ENCODE measurements around the gene GLRA2. TPM values are rescaled to one million over a fixed set of nuclear protein-coding genes. Genes with fewer than 3 reads are reported as not detected.

Gene GLRA2
- total RNA-seq, 1 experiment from 2014 or later = not detected

GRCh38 chrX:14700982-14701381 is 171.6 kb downstream of the GLRA2 start:
- TF ChIP-seq, protein P1, sequence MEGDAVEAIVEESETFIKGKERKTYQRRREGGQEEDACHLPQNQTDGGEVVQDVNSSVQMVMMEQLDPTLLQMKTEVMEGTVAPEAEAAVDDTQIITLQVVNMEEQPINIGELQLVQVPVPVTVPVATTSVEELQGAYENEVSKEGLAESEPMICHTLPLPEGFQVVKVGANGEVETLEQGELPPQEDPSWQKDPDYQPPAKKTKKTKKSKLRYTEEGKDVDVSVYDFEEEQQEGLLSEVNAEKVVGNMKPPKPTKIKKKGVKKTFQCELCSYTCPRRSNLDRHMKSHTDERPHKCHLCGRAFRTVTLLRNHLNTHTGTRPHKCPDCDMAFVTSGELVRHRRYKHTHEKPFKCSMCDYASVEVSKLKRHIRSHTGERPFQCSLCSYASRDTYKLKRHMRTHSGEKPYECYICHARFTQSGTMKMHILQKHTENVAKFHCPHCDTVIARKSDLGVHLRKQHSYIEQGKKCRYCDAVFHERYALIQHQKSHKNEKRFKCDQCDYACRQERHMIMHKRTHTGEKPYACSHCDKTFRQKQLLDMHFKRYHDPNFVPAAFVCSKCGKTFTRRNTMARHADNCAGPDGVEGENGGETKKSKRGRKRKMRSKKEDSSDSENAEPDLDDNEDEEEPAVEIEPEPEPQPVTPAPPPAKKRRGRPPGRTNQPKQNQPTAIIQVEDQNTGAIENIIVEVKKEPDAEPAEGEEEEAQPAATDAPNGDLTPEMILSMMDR (IDR thresholded peaks at IDR 0.05) = no peak
- TF ChIP-seq TCF7L2 (IDR thresholded peaks at IDR 0.05; ENCODE audit: low read depth, low read length) (no peak), SIN3A (IDR thresholded peaks at IDR 0.05; ENCODE audit: borderline replicate concordance, insufficient read depth, low read depth, low read length) (no peak), POLR2AphosphoS5 (IDR thresholded peaks at IDR 0.05; ENCODE audit: low read depth, low read length) (no peak)
- TF ChIP-seq, protein P2, sequence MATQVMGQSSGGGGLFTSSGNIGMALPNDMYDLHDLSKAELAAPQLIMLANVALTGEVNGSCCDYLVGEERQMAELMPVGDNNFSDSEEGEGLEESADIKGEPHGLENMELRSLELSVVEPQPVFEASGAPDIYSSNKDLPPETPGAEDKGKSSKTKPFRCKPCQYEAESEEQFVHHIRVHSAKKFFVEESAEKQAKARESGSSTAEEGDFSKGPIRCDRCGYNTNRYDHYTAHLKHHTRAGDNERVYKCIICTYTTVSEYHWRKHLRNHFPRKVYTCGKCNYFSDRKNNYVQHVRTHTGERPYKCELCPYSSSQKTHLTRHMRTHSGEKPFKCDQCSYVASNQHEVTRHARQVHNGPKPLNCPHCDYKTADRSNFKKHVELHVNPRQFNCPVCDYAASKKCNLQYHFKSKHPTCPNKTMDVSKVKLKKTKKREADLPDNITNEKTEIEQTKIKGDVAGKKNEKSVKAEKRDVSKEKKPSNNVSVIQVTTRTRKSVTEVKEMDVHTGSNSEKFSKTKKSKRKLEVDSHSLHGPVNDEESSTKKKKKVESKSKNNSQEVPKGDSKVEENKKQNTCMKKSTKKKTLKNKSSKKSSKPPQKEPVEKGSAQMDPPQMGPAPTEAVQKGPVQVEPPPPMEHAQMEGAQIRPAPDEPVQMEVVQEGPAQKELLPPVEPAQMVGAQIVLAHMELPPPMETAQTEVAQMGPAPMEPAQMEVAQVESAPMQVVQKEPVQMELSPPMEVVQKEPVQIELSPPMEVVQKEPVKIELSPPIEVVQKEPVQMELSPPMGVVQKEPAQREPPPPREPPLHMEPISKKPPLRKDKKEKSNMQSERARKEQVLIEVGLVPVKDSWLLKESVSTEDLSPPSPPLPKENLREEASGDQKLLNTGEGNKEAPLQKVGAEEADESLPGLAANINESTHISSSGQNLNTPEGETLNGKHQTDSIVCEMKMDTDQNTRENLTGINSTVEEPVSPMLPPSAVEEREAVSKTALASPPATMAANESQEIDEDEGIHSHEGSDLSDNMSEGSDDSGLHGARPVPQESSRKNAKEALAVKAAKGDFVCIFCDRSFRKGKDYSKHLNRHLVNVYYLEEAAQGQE (IDR thresholded peaks at IDR 0.05; ENCODE audit: insufficient read depth in 1 of 2, low read depth in 2 of 2, low read length in 1 of 2) = no peak
- in situ Hi-C loops (cut with HindIII; ENCODE audit: low pct_unique_long_range_greater_than_20kb, low sequenced_read_pairs) (no loop called here), intact Hi-C loops (cut with micrococcal nuclease; ENCODE audit: unreplicated experiment) (no loop called here)
- H3K4me3 ChIP-seq (ENCODE audit: low read depth in 2 of 2, low read length in 2 of 2) = no peak overlapping the region
- no peaks in the 10 kb centered on the region for H3K9me3 ChIP-seq (ENCODE audit: control insufficient read depth, insufficient read depth, low read depth, low read length)
- ChIA-PET POLR2A (no interaction called here), CTCF (no interaction called here)
- BruUV-seq (replicated peaks) = no TSS peak
- no peak overlapping the region for H3K27ac ChIP-seq (ENCODE audit: low read length)
- no peak for DNase-seq (ENCODE audit: low read depth, low spot score)
- no peaks in the 10 kb centered on the region for H3K4me1 ChIP-seq (ENCODE audit: control insufficient read depth, insufficient read depth, low read length)
- H3K36me3 ChIP-seq (ENCODE audit: control insufficient read depth, insufficient read depth, low read length) = no peaks in the 10 kb centered on the region
- no peaks in the 10 kb centered on the region for H3K27me3 ChIP-seq (ENCODE audit: control insufficient read depth, insufficient read depth, low read length)
- no peak for ATAC-seq

GRCh38 chrX:14702145-14702544 is 172.8 kb downstream of the GLRA2 start:
- no peak overlapping the region for H3K27ac ChIP-seq (ENCODE audit: low read length)
- no peak overlapping the region for H3K4me3 ChIP-seq (ENCODE audit: low read depth in 2 of 2, low read length in 2 of 2)
- TF ChIP-seq, protein P2 (IDR thresholded peaks at IDR 0.05; ENCODE audit: insufficient read depth in 1 of 2, low read depth in 2 of 2, low read length in 1 of 2) = no peak
- TF ChIP-seq SIN3A (IDR thresholded peaks at IDR 0.05; ENCODE audit: borderline replicate concordance, insufficient read depth, low read depth, low read length) (no peak), TCF7L2 (IDR thresholded peaks at IDR 0.05; ENCODE audit: low read depth, low read length) (no peak), POLR2AphosphoS5 (IDR thresholded peaks at IDR 0.05; ENCODE audit: low read depth, low read length) (no peak)
- TF ChIP-seq, protein P1 (IDR thresholded peaks at IDR 0.05) = no peak
- ChIA-PET POLR2A (no interaction called here), CTCF (no interaction called here)
- no peaks in the 10 kb centered on the region for H3K36me3 ChIP-seq (ENCODE audit: control insufficient read depth, insufficient read depth, low read length)
- no peak for DNase-seq (ENCODE audit: low read depth, low spot score)
- no peak for ATAC-seq
- H3K4me1 ChIP-seq (ENCODE audit: control insufficient read depth, insufficient read depth, low read length) = no peaks in the 10 kb centered on the region
- in situ Hi-C loops (cut with HindIII; ENCODE audit: low pct_unique_long_range_greater_than_20kb, low sequenced_read_pairs) = no loop called here
- H3K27me3 ChIP-seq (ENCODE audit: control insufficient read depth, insufficient read depth, low read length) = no peaks in the 10 kb centered on the region
- no peaks in the 10 kb centered on the region for H3K9me3 ChIP-seq (ENCODE audit: control insufficient read depth, insufficient read depth, low read depth, low read length)
- BruUV-seq (replicated peaks) = no TSS peak
- intact Hi-C loops (cut with micrococcal nuclease; ENCODE audit: unreplicated experiment) = no loop called here

All from Panc1 (cell line).